ENCODE results near the gene ADAMTSL3.

The ADAMTSL3 gene

GRCh38 chr15:83918011-83918410 lies 264.1 kb downstream of the ADAMTSL3 start:
- H3K27ac Mint-ChIP-seq: no peak overlapping the region
- ATAC-seq: no peak

GRCh38 chr15:83919319-83919830 lies 265.5 kb downstream of the ADAMTSL3 start:
- ATAC-seq: peak; percentile 93
- no peaks in the 10 kb centered on the region for H3K9me3 Mint-ChIP-seq
- peaks cover 7% of the 10 kb centered on the region for H3K27me3 Mint-ChIP-seq
- no peak overlapping the region for H3K27ac Mint-ChIP-seq
- peak; percentile 22 to 49 for DNase-seq
- peaks cover 23% of the 10 kb centered on the region for H3K4me1 Mint-ChIP-seq
- peak overlapping the region; percentile 11 to 33 for H3K4me3 Mint-ChIP-seq

More at GRCh38 chr15:83918011-83918410, 264.1 kb downstream of the ADAMTSL3 start:
- Mint-ChIP-seq H3K4me3 (no peak overlapping the region), H3K4me1 (peaks cover 23% of the 10 kb centered on the region), H3K9me3 (no peaks in the 10 kb centered on the region), H3K27me3 (peaks cover 7% of the 10 kb centered on the region)
- no peak for DNase-seq

- no peak overlapping the region for H3K27ac Mint-ChIP-seq
- no peaks in the 10 kb centered on the region for H3K9me3 Mint-ChIP-seq
- H3K4me1 Mint-ChIP-seq: peaks cover 23% of the 10 kb centered on the region
- H3K4me3 Mint-ChIP-seq: no peak overlapping the region
- ATAC-seq: no peak
- no peak for DNase-seq
- H3K27me3 Mint-ChIP-seq: peaks cover 7% of the 10 kb centered on the region
These were observed 266.1 kb downstream of the ADAMTSL3 start for GRCh38 chr15:83919978-83920510.

- peaks cover 7% of the 10 kb centered on the region for H3K27me3 Mint-ChIP-seq
- peaks cover 23% of the 10 kb centered on the region for H3K4me1 Mint-ChIP-seq
- DNase-seq: no peak
These were observed 268.8 kb downstream of the ADAMTSL3 start for GRCh38 chr15:83922649-83923294.

GRCh38 chr15:83926116-83926515 lies 272.2 kb downstream of the ADAMTSL3 start:
- Mint-ChIP-seq H3K27ac (no peak overlapping the region), H3K4me1 (peaks cover 17% of the 10 kb centered on the region), H3K27me3 (peaks cover 20% of the 10 kb centered on the region), H3K9me3 (peaks cover 0 to 6% of the 10 kb centered on the region in 2 donors), H3K4me3 (no peak overlapping the region)
- ATAC-seq: no peak
- DNase-seq: no peak

More at GRCh38 chr15:83922649-83923294, 268.8 kb downstream of the ADAMTSL3 start:
- H3K4me3 Mint-ChIP-seq: no peak overlapping the region
- peaks cover 0 to 6% of the 10 kb centered on the region in 2 donors for H3K9me3 Mint-ChIP-seq
- no peak for ATAC-seq
- no peak overlapping the region for H3K27ac Mint-ChIP-seq

DNA sequence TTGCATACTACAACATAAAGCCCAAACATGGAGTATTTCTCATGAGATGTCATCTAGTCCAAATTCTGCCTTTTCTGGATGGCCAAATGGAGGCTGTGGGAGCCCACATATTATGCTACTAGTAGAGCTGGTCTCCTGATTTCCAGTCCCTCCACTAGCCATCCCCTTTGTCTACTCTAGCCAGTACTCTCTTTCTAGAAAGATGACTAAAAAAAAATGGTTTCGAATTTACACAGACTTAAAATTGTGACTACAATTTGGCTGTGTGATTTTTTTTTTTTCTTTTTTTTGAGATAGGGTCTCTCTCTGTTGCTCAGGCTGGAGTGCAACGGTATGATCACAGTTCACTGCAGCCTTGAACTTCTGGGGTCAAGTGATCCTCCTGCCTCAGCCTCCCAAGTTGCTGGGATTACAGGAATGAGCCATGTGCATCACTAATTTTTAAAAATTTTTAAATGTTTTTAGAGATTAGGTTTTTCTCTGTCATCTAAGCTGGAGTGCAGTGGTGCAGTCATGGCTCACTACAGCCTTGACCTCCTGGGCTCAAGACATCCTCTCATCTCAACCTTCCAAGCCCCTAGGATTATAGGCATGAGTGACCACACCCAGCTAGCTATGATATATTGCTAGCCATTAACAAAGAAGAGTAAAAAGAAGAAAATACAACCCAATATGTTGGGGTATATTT lies 273.9 kb downstream of the ADAMTSL3 start:
- Mint-ChIP-seq H3K4me1 (peaks cover 17% of the 10 kb centered on the region), H3K9me3 (peaks cover 0 to 9% of the 10 kb centered on the region in 2 donors), H3K27me3 (peaks cover 27% of the 10 kb centered on the region), H3K27ac (no peak overlapping the region), H3K4me3 (peak overlapping the region; percentile 49 to 57)
- no peak for DNase-seq
- no peak for ATAC-seq

DNA sequence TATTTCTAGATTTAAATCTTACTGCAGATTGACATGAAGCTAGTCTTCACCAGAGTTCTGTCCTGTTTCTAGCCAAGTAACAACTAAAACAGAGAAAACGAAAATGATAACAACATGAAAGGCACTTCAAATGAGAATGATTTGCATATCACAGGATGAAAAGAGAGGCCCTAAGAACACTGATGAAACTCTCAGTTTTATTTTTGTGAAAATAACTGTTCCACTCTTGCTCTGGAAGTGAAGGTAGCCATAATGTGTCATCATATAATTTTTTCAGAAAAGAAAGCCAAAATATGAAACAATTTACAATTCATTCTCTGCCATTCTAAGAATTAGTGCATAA lies 274.4 kb downstream of the ADAMTSL3 start:
- DNase-seq (no peak), ATAC-seq (peak; percentile 68)
- H3K27me3 Mint-ChIP-seq: peaks cover 27% of the 10 kb centered on the region
- H3K27ac Mint-ChIP-seq: no peak overlapping the region
- peaks cover 0 to 9% of the 10 kb centered on the region in 2 donors for H3K9me3 Mint-ChIP-seq
- peaks cover 17% of the 10 kb centered on the region for H3K4me1 Mint-ChIP-seq
- peak overlapping the region; percentile 49 to 57 for H3K4me3 Mint-ChIP-seq

DNA sequence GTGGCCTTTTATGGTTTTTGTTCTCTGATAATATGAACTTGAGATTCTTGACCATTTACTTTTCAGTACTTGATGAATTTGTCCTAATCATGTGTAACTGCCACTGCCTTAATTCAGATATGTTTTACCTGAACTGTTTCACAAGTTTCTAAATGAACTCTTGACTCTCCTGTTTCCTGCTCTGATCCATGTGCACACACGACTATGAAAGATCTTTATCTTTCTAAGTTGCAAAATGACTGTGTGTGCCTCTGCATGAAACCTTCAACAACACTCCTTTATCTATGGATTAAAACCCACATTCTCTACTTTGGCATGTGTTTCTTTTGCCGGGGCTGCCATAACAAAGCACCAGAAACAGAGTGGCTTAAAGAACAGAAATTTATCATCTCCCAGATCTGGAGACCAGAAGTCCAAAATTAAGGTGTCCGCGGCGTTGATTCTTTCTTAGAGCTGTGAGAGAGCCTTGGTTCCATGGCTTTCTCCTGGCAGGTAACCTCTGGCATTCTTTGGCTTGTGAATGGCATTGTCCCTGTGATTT lies 275.0 kb downstream of the ADAMTSL3 start:
- H3K27me3 Mint-ChIP-seq: peaks cover 27% of the 10 kb centered on the region
- no peak overlapping the region for H3K4me3 Mint-ChIP-seq
- H3K4me1 Mint-ChIP-seq: peaks cover 17% of the 10 kb centered on the region
- peak; percentile 52 for ATAC-seq
- H3K27ac Mint-ChIP-seq: peak overlapping the region in 1 of 2 donors; percentile 21
- no peak for DNase-seq
- H3K9me3 Mint-ChIP-seq: peaks cover 0 to 9% of the 10 kb centered on the region in 2 donors

DNA sequence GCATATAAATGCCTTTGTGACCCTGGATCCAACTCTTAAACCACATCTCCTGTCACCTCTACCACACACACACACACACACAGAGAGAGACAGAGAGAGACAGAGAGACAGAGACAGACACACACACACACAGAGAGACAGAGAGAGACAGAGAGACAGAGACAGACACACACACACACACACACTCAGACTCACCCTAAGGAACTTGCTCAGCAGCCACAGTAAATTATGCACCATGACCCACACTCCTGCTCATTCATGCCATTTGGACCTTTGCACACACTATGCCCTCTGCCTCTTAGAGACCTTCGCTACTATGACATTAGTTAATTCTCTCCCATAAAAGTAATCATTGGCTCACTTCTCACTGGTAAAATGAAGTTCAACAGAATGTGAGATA lies 275.7 kb downstream of the ADAMTSL3 start:
- Mint-ChIP-seq H3K4me1 (peaks cover 17% of the 10 kb centered on the region), H3K27me3 (peaks cover 27% of the 10 kb centered on the region), H3K9me3 (peaks cover 0 to 9% of the 10 kb centered on the region in 2 donors), H3K4me3 (no peak overlapping the region), H3K27ac (no peak overlapping the region)
- ATAC-seq (no peak), DNase-seq (no peak)

DNA sequence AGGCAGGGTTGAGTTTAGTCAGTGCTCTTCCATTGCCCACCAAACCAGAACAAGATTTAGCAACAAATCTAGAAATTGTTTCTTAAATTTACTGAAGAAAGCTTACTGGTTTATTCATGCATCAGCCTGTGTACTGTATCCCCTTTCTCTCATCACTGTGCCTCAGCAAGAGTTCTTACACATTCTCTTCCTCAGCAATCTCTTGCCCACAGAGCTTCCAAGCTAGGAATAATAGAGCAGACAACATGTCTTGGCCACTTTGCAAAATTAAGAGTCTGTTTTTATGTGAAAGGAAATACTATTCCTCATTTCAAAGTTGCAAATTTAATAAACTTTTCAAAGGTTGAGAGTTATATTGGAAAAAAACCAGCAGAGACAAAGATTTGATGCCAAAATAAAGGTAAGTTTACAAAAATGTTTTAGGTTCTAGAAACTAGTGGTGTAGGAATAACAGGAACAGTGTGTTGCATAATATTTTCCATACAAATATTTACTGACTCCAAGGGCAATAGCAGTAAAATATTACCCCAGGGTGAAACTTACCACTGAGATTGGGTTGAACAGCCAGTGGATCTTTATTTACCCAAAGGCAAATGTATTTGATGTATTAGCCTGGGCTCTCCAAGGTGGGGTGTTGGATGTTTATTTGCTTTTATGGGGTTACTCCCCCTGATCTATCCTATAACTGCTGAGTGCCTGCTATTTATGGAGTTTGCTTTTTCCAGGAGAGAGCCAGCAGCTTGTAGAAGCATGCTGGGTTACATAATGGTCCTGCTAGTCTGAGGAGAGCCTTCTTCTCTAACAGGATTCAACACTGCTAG lies 276.7 kb downstream of the ADAMTSL3 start:
- Mint-ChIP-seq H3K4me1 (peaks cover 17% of the 10 kb centered on the region), H3K9me3 (peaks cover 0 to 9% of the 10 kb centered on the region in 2 donors), H3K27me3 (peaks cover 27% of the 10 kb centered on the region), H3K4me3 (no peak overlapping the region), H3K27ac (peak overlapping the region in 1 of 2 donors; percentile 4)
- ATAC-seq: no peak
- no peak for DNase-seq

GRCh38 chr15:83935774-83936173 lies 281.9 kb downstream of the ADAMTSL3 start:
- Mint-ChIP-seq H3K4me3 (no peak overlapping the region), H3K4me1 (no peaks in the 10 kb centered on the region), H3K27me3 (peaks cover 11% of the 10 kb centered on the region), H3K9me3 (peaks cover 0 to 3% of the 10 kb centered on the region in 2 donors), H3K27ac (no peak overlapping the region)
- ATAC-seq (no peak), DNase-seq (no peak)

DNA sequence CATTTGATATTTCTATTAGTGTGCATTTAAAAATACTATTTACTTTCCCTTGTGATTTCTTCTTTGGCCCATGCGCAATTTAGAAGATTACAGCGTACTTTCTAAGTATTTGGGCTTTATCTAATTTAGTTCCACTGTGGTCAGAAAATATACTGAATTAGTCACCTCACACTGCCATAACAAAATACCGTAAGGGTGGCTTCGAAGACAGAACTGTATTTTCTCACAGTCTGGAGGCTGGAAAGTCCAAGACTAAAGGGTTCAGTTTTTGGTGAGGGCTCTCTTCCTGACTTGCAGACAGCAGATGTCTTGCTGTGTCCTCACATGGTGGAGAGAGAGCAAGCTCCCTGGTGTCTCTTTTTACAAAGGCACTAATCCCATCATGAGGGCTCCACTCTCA lies 286.2 kb downstream of the ADAMTSL3 start:
- Mint-ChIP-seq H3K27ac (no peak overlapping the region), H3K4me1 (no peaks in the 10 kb centered on the region), H3K9me3 (no peaks in the 10 kb centered on the region), H3K4me3 (no peak overlapping the region), H3K27me3 (no peaks in the 10 kb centered on the region)
- DNase-seq (no peak), ATAC-seq (no peak)

- no peak for DNase-seq
- H3K9me3 Mint-ChIP-seq: no peaks in the 10 kb centered on the region
- no peaks in the 10 kb centered on the region for H3K4me1 Mint-ChIP-seq
- H3K4me3 Mint-ChIP-seq: no peak overlapping the region
- no peaks in the 10 kb centered on the region for H3K27me3 Mint-ChIP-seq
- no peak overlapping the region for H3K27ac Mint-ChIP-seq
- ATAC-seq: no peak
These were observed 289.1 kb downstream of the ADAMTSL3 start for GRCh38 chr15:83943043-83943442.

GRCh38 chr15:83943849-83944404 lies 290.0 kb downstream of the ADAMTSL3 start:
- H3K9me3 Mint-ChIP-seq: peaks cover 0 to under 1% of the 10 kb centered on the region in 2 donors
- H3K27me3 Mint-ChIP-seq: no peaks in the 10 kb centered on the region
- H3K27ac Mint-ChIP-seq: no peak overlapping the region
- DNase-seq (no peak), ATAC-seq (no peak)
- H3K4me3 Mint-ChIP-seq: no peak overlapping the region
- no peaks in the 10 kb centered on the region for H3K4me1 Mint-ChIP-seq

DNA sequence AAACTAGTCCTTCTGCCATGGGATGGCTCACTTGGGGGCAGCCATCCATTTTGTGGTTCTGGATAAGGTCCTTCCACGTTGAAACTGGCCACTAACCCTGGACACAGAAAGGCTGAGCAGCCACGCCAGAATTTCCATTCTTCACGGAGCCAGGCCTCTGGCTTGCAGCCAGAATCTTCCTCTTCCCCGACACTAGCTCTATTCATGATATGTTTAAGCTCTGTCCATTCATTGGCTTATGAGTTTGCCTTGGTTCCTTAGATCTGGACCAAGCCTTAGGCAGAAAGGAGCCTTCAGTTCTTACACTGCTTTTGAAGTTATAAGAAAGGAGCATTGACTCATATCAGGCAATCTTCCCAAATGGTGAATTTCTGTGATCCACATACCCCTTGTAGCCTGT lies 293.2 kb downstream of the ADAMTSL3 start:
- DNase-seq (no peak), ATAC-seq (no peak)
- no peak overlapping the region for H3K27ac Mint-ChIP-seq
- H3K9me3 Mint-ChIP-seq: peaks cover 12 to 17% of the 10 kb centered on the region in 2 donors
- no peak overlapping the region for H3K4me3 Mint-ChIP-seq
- no peaks in the 10 kb centered on the region for H3K4me1 Mint-ChIP-seq
- peaks cover 9% of the 10 kb centered on the region for H3K27me3 Mint-ChIP-seq

Data from stimulated activated naive CD8-positive, alpha-beta T cell treated with anti-CD3 and anti-CD28 coated beads, Interleukin-15, amount 100 ng/mL, for 72 hours (primary cell).